Rectal smooth muscle tissue (tissue), 1 donor: ENCODE measurements around the gene ARHGAP10.

Experiments used
- H3K27ac ChIP-seq: one replicate; pipeline ENCODE4 v1.7.0; 2013; ENCODE audit warnings: low read depth, low read length, inconsistent platforms
- H3K27me3 ChIP-seq: one replicate; pipeline ENCODE4 v1.7.0; 2013; ENCODE audit warnings: low read length; ENCODE audit not compliant: control insufficient read depth, insufficient read depth
- H3K36me3 ChIP-seq: one replicate; pipeline ENCODE4 v1.7.0; 2013; ENCODE audit warnings: low read length; ENCODE audit not compliant: control insufficient read depth, insufficient read depth
- H3K4me1 ChIP-seq: one replicate; pipeline ENCODE4 v1.7.0; 2013; ENCODE audit warnings: low read length; ENCODE audit not compliant: control insufficient read depth, insufficient read depth
- H3K4me3 ChIP-seq: one replicate; pipeline ENCODE4 v1.7.0; 2013; ENCODE audit warnings: low read length
- H3K9ac ChIP-seq: one replicate; pipeline ENCODE4 v1.7.0; 2013; ENCODE audit warnings: low read length

Gene ARHGAP10

DNA sequence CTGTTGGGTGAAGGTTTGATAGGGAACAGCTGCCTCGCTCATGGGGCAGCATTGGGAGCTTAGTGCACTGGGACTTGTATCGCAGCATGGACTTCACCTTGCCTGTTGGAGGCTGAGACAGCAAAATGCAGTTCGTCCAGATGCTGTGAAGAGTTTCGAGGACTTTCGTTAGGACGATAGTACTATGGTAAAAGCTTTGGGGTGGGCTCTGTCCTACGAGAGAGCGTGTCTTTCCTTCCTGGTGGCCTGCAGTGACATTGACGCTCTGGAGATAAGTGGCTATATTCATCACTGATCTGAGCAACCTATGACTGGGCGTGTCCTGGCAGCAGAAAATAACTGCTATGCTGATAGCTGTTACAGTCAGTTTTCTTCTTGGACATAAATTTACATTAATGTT, 44.8 kb downstream of the ARHGAP10 start:
- no peak overlapping the region for H3K4me3 ChIP-seq

DNA sequence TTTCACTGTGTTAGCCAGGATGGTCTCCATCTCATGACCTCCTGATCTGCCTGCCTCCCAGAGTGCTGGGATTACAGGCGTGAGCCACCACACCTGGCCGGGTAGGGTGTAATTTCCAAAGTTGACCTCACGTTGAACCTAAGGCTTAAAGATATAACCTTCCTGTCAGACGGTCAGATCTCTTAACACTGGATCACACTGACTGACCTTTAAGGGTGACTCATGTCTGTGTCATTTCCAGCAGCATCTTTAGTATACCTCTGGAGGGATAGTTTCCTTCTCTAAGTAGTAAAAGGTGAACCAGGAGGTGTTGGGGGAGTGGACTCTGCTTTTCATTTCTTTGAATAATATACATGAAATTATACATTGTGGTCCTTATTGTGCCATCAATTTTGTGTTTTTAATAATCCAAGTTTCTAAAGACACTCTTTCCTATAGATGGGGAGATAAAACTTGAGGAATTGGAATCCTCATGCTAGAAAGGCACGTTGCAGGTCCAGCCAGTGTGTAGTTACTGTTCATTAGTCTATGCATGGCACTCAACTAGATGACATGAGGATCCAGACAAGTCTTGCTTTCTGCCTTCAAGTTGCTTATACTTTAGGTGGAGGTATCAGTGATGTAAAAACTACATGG, 45.7 kb downstream of the ARHGAP10 start:
- peaks cover 11% of the 10 kb centered on the region for H3K4me1 ChIP-seq
- no peaks in the 10 kb centered on the region for H3K36me3 ChIP-seq
- H3K9ac ChIP-seq, result no peak overlapping the region
- no peak overlapping the region for H3K4me3 ChIP-seq
- H3K27me3 ChIP-seq, result no peaks in the 10 kb centered on the region
- H3K27ac ChIP-seq, result no peak overlapping the region

More for the DNA sequence above, 44.8 kb downstream of the ARHGAP10 start:
- Histone ChIP-seq H3K36me3 (no peaks in the 10 kb centered on the region), H3K27ac (no peak overlapping the region), H3K9ac (no peak overlapping the region), H3K4me1 (peaks cover 19% of the 10 kb centered on the region), H3K27me3 (no peaks in the 10 kb centered on the region)

DNA sequence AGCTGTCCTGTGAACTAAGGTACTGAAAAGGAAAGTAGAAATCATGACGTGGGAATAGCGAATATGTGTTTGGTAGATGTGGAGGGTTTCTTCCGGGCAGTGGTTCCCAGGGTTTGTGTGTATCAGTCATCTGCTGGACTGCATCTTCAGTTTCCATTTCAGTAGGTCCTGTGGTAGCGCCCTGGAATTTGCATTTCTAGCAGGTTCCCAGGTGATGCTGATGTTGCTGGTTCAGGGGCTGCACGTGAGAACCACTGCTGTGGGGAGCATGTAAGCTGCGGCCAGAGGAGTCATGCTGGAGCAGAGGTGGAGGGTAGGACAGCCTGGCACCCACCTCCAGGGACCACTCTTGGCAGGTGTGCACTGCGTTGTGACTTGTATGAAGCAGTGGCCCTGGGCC, 47.1 kb downstream of the ARHGAP10 start:
- peaks cover 9% of the 10 kb centered on the region for H3K4me1 ChIP-seq
- H3K9ac ChIP-seq, result no peak overlapping the region
- H3K27ac ChIP-seq, result no peak overlapping the region

DNA sequence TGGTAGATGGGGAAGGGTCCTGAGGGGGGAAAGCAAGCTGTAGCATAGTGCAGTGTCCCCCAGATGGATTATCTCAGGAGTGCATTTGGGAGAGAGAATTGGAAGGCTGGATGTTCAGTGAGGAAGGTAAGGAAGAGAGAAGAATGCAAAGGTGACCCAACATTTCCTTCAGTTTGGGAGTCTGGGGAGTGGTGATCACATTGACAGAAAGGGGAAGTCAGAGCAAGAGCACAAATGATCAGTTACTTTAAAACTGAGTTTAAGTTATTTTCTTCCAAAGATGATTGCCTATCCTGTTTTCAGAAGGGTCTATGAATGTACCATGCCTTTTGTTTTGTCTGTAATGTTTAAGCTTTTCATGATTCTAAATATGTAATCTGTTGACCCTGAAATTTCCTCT, 47.6 kb downstream of the ARHGAP10 start:
- Histone ChIP-seq H3K27me3 (no peaks in the 10 kb centered on the region), H3K27ac (no peak overlapping the region), H3K9ac (no peak overlapping the region), H3K4me1 (peaks cover 9% of the 10 kb centered on the region), H3K4me3 (no peak overlapping the region), H3K36me3 (no peaks in the 10 kb centered on the region)

More for the DNA sequence above, 47.1 kb downstream of the ARHGAP10 start:
- no peaks in the 10 kb centered on the region for H3K27me3 ChIP-seq
- no peaks in the 10 kb centered on the region for H3K36me3 ChIP-seq
- H3K4me3 ChIP-seq, result no peak overlapping the region

DNA sequence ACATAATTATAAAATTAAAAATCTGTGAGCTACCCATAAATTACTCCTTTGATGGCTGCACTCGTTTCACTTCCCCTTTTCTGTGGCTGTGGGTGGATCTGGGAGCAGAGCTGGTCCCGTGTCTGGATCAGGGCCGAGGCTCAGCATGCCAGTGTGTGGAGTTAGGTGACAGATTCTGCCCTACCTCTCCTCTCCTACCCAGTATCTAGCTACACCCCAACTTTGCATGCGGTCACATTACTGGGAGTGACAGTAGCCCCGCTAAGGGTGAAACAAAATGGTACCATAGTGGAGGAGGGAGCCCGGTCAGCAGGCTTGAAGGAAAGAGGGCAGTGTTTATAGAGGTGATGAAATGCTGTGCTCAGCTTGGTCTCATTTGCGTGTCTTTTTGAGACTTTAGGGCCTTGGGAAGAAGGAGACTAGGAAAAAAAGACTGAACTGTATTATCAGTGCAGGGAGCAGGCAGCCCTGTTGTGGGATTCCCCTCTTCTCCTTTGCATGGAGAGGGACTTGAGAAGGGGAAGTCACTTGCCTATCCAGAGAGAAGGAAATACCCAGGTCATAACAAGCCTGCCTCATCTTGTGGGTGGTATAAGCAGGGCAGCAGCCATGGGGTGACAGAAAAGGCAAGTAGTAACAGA, 48.4 kb downstream of the ARHGAP10 start:
- H3K4me1 ChIP-seq, result peaks cover 8% of the 10 kb centered on the region
- H3K9ac ChIP-seq, result no peak overlapping the region
- no peak overlapping the region for H3K27ac ChIP-seq
- H3K4me3 ChIP-seq, result no peak overlapping the region
- H3K36me3 ChIP-seq, result no peaks in the 10 kb centered on the region
- H3K27me3 ChIP-seq, result no peaks in the 10 kb centered on the region

DNA sequence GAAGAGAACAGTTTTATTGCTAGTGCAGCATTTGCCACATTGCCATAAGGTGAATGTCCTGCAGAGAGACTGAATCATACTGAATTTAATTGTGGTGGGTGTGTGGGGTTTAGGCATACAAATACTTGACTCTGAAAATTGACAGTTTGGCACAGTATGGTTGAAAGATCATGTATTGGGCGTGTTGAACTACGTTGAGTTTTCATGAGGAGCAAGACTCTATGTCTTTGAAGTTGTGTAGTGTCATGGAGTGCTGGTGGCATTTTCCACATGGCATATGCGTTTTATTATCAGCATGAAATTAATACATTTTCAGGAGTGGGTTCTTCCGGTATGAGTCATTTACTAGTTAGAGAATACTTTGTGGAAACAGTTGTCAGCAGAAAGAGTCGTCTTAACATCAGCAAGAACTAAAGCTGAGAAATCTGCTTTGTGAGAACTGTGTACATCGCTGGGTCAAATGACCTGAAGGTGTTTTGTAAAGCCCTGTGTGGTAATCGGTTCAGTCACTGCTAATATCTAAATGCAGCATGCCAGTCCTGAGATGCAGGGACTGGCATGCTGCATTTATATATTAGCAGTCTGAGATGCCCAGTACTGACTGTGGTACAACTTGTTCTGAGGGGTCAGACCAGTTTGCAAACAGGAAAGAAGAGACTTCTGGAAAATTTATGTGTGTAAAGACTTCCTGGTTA, 50.3 kb downstream of the ARHGAP10 start:
- Histone ChIP-seq H3K27ac (peak overlapping the region; percentile 37), H3K9ac (no peak overlapping the region), H3K27me3 (no peaks in the 10 kb centered on the region), H3K4me1 (peaks cover 6% of the 10 kb centered on the region), H3K36me3 (no peaks in the 10 kb centered on the region), H3K4me3 (no peak overlapping the region)

DNA sequence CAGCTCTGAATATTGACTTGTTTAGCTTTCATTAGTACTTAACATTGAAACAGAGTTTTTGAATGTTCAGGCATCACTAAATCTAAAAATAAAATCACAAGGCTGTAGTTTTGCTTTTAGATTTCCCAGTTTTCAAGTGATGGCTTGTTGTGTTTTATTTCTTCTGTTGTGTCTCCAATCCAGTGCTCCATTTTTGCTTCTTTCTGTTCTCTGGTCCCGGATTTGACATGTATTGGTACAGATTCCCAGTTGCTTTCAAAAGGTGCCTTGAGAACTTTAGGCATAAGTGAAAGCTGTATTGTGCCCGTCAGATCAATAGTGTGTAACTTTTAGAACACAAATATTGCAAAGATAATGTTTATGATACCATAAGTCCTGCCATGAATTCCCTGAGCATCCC, 53.2 kb downstream of the ARHGAP10 start:
- Histone ChIP-seq H3K4me1 (peaks cover 10% of the 10 kb centered on the region), H3K27ac (no peak overlapping the region)

DNA sequence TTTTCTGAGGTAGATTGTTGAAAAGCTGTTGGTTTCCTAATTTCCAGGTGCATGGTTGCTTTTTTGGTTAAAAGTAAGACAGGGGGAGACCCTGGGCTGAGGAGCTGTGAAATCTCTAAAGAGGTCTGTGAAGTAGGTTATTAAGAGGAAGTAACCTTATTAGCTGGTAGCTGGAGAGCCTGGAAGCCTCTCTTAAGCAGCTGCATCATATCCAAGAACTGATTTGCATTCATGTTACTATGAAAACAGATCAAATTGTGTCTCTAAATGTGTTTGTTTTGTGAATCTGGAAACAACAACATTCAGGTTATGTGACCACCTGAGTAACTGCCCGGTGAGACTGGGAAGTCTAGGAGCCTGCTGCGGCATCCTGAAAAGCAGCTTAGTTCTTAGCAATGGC, 54.1 kb downstream of the ARHGAP10 start:
- Histone ChIP-seq H3K4me3 (no peak overlapping the region), H3K9ac (no peak overlapping the region), H3K36me3 (no peaks in the 10 kb centered on the region), H3K4me1 (peaks cover 10% of the 10 kb centered on the region), H3K27ac (no peak overlapping the region), H3K27me3 (no peaks in the 10 kb centered on the region)

More for the DNA sequence above, 53.2 kb downstream of the ARHGAP10 start:
- Histone ChIP-seq H3K27me3 (no peaks in the 10 kb centered on the region), H3K9ac (no peak overlapping the region), H3K36me3 (no peaks in the 10 kb centered on the region), H3K4me3 (no peak overlapping the region)

DNA sequence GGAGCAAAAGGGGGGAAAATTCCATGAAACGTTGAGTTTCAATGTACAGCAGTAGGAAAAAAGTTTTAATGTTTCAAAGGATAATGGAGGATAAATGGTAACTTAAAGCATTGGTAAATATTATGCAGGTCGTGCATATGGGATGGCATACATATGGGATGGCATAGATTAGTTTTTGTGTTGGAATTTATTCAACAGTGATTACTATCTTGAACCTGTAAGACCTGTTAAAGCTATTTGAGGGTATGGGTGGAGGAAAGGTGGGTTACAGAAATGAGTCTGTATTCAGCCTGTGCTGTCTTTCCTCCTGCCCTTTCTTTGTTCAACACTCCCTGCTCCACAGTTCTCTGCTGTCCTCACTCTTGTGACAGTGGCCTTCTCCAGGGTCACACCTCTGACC, 54.6 kb downstream of the ARHGAP10 start:
- Histone ChIP-seq H3K9ac (no peak overlapping the region), H3K4me1 (peaks cover 10% of the 10 kb centered on the region)

DNA sequence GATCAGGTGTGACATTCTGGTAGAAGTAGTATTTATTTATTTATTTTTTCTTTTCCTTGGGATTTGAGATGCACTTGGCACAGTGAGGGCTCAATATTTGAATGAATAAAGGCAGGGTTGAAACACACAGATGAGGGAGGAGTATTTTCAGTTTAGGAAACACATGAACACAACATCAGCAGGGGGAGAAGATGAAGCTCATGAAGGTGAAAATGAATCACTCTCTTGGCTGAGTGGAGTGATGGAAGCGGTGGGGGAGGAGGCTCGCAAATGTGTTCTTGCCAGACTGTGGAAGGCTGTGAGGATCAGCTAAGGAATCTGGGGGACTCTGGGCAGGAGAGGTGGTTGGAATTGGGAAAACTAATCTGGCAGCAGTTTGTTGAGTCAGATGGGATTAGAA, 55.3 kb downstream of the ARHGAP10 start:
- no peaks in the 10 kb centered on the region for H3K36me3 ChIP-seq
- H3K27ac ChIP-seq, result peak overlapping the region; percentile 38
- H3K4me1 ChIP-seq, result peaks cover 10% of the 10 kb centered on the region
- H3K9ac ChIP-seq, result no peak overlapping the region
- no peaks in the 10 kb centered on the region for H3K27me3 ChIP-seq
- H3K4me3 ChIP-seq, result no peak overlapping the region

More for the DNA sequence above, 54.6 kb downstream of the ARHGAP10 start:
- Histone ChIP-seq H3K27me3 (no peaks in the 10 kb centered on the region), H3K4me3 (no peak overlapping the region), H3K36me3 (no peaks in the 10 kb centered on the region), H3K27ac (no peak overlapping the region)

DNA sequence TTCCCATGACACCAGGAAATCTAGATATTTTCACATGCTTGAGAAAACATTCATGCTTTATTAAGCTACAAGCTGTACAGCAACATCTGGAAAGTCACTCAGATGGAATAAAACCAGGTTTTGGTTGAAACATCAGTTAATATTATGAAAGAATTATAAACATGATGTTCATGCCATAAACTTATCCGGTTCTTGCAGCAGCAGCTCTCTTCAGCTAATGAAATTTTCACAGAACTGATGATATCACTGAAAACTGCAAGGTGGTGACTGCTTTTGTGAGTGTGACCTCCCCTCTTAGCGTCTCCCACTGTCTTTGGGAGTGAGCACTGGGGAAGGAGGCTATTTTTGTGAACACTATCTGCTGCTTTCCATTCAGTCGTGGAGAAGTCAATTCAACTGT, 56.9 kb downstream of the ARHGAP10 start:
- no peaks in the 10 kb centered on the region for H3K36me3 ChIP-seq
- no peak overlapping the region for H3K9ac ChIP-seq
- H3K4me3 ChIP-seq, result no peak overlapping the region
- peaks cover 13% of the 10 kb centered on the region for H3K4me1 ChIP-seq
- no peak overlapping the region for H3K27ac ChIP-seq
- no peaks in the 10 kb centered on the region for H3K27me3 ChIP-seq

DNA sequence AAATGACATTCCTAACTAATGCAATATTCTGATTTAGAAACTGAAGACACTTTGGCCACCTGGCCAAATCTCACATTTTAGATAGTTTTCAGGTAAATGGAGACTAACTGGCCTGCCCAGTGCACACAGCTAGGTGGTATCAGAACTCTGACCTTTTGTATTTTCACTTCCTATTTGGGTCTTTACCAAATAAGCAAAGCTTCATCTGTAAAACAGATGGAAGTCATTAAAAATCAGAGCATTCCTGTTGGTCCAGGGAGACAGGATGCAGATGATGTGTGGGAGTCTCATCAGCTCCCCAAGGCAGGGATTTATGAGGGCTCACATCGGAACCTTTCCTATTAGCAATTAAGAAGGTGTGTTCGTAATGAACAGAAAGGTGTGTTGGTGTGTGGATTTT, 57.7 kb downstream of the ARHGAP10 start:
- Histone ChIP-seq H3K27ac (no peak overlapping the region), H3K27me3 (no peaks in the 10 kb centered on the region), H3K4me3 (no peak overlapping the region), H3K4me1 (peaks cover 13% of the 10 kb centered on the region), H3K36me3 (no peaks in the 10 kb centered on the region), H3K9ac (no peak overlapping the region)
